ENCODE data around the gene ZCCHC8.
"Not testable (repeated sequence)": the region's sequence is repeated elsewhere in the genome, so short reads cannot be mapped to it uniquely, and the experiment has no call there.

The ZCCHC8 gene

DNA sequence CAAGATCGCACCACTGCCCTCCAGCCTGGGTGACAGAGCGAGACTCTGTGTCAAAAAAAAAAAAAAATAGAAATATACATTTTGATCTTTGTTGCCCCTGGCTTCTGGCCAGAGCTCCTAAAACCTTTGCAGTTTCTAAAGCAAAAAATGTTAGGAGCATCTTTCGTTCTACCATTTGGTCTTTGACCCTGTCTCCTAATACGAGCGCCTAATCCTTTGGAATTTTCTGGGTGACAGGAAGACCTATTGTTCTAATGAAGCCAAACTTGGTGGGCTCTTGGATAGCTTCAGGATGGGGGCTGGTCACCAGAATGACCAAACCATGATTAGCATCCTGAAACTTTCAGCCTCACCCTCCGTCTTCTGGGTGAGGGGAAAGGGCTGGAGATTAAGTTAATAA is 46.0 kb downstream of the ZCCHC8 start:
- H3K4me1 Mint-ChIP-seq (ENCODE audit: low read depth in 2 of 2) = peaks cover 21 to 24% of the 10 kb centered on the region in 2 donors
- H3K9me3 Mint-ChIP-seq = no peaks in the 10 kb centered on the region
- no peak overlapping the region for H3K4me3 Mint-ChIP-seq
- no peak for DNase-seq
- peak overlapping the region in 1 of 2 donors; percentile 71 for H3K27ac Mint-ChIP-seq
- no peaks in the 10 kb centered on the region for H3K27me3 Mint-ChIP-seq
- peaks cover 14% of the 10 kb centered on the region for H3K36me3 Mint-ChIP-seq (ENCODE audit: insufficient read depth)
- ATAC-seq (replicated peaks) = no peak

GRCh38 chr12:122454250-122454721 is 46.4 kb downstream of the ZCCHC8 start:
- no peaks in the 10 kb centered on the region for H3K27me3 Mint-ChIP-seq
- ATAC-seq (replicated peaks) (no peak), DNase-seq (no peak)
- H3K27ac Mint-ChIP-seq = peak overlapping the region; percentile 95 to 97
- H3K9me3 Mint-ChIP-seq = no peaks in the 10 kb centered on the region
- peaks cover 21 to 24% of the 10 kb centered on the region in 2 donors for H3K4me1 Mint-ChIP-seq (ENCODE audit: low read depth in 2 of 2)
- H3K4me3 Mint-ChIP-seq = peak overlapping the region in 1 of 2 donors; percentile 62
- H3K36me3 Mint-ChIP-seq (ENCODE audit: insufficient read depth) = peaks cover 14% of the 10 kb centered on the region

- Mint-ChIP-seq H3K4me1 (ENCODE audit: low read depth in 2 of 2) (peaks cover 19 to 24% of the 10 kb centered on the region in 2 donors), H3K36me3 (ENCODE audit: insufficient read depth) (peaks cover 14% of the 10 kb centered on the region), H3K27me3 (no peaks in the 10 kb centered on the region), H3K27ac (peak overlapping the region; percentile 95 to 97), H3K4me3 (peak overlapping the region; percentile 62 to 78), H3K9me3 (no peaks in the 10 kb centered on the region)
- ATAC-seq (replicated peaks) (peak; percentile 2), DNase-seq (no peak)
Observed at GRCh38 chr12:122452701-122453285, 47.9 kb downstream of the ZCCHC8 start.

- ATAC-seq (replicated peaks) (no peak), DNase-seq (no peak)
- H3K9me3 Mint-ChIP-seq = no peaks in the 10 kb centered on the region
- peaks cover 15 to 19% of the 10 kb centered on the region in 2 donors for H3K4me1 Mint-ChIP-seq (ENCODE audit: low read depth in 2 of 2)
- peaks cover 0 to 9% of the 10 kb centered on the region in 2 donors for H3K27me3 Mint-ChIP-seq
- H3K36me3 Mint-ChIP-seq (ENCODE audit: insufficient read depth) = peaks cover 12% of the 10 kb centered on the region
- no peak overlapping the region for H3K4me3 Mint-ChIP-seq
- H3K27ac Mint-ChIP-seq = no peak overlapping the region
Observed at GRCh38 chr12:122449317-122449716, 51.4 kb downstream of the ZCCHC8 start.

- not testable (repeated sequence) for H3K27me3 Mint-ChIP-seq
Observed at GRCh38 chr12:122447825-122448224, 52.9 kb downstream of the ZCCHC8 start.

DNA sequence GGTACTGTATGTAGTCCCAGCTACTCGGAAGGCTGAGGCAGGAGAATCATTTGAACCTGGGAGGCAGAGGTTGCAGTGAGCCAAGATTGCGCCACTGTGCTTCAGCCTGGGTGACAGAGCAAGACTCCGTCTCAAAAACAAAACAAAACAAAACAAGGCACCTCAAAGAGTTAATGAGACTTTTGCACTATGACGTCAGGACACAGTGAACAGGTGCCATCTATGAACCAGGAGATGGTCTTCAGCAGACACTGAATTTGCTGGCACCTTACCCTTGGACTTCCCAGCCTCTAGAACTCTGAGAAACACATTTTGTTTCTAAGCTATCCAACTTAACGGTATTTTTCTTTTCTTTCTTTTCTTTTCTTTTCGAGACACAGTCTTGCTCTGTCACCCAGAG is 54.3 kb downstream of the ZCCHC8 start:
- not testable (repeated sequence) for H3K4me1 Mint-ChIP-seq (ENCODE audit: low read depth in 2 of 2); H3K9me3 Mint-ChIP-seq; H3K4me3 Mint-ChIP-seq; DNase-seq; ATAC-seq (replicated peaks); H3K27me3 Mint-ChIP-seq; H3K27ac Mint-ChIP-seq; H3K36me3 Mint-ChIP-seq (ENCODE audit: insufficient read depth)

More at GRCh38 chr12:122447825-122448224, 52.9 kb downstream of the ZCCHC8 start:
- not testable (repeated sequence) for ATAC-seq (replicated peaks); DNase-seq; H3K9me3 Mint-ChIP-seq; H3K27ac Mint-ChIP-seq; H3K36me3 Mint-ChIP-seq (ENCODE audit: insufficient read depth); H3K4me1 Mint-ChIP-seq (ENCODE audit: low read depth in 2 of 2); H3K4me3 Mint-ChIP-seq

DNA sequence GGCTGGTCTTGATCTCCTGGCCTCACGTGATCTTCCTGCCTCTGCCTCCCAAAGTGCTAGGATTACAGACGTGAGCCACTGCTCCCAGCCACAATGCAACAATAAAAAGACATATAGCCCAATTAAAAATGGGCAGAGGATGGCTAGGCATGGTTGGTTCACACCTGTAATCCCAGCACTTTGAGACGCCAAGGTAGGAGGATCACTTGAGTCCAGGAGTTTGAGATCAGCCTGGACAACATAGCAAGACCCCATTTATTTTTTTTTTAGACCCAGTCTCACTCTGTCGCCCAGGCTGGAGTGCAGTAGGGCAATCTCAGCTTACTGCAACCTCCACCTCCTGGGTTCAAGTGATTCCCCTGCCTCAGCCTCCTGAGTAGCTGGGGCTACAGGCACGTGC is 56.7 kb downstream of the ZCCHC8 start:
- not testable (repeated sequence) for H3K27me3 Mint-ChIP-seq; H3K9me3 Mint-ChIP-seq; H3K4me3 Mint-ChIP-seq; DNase-seq; ATAC-seq (replicated peaks); H3K27ac Mint-ChIP-seq; H3K4me1 Mint-ChIP-seq (ENCODE audit: low read depth in 2 of 2); H3K36me3 Mint-ChIP-seq (ENCODE audit: insufficient read depth)

- H3K27me3 Mint-ChIP-seq = not testable (repeated sequence)
Observed at GRCh38 chr12:122438822-122439221, 61.9 kb downstream of the ZCCHC8 start.

DNA sequence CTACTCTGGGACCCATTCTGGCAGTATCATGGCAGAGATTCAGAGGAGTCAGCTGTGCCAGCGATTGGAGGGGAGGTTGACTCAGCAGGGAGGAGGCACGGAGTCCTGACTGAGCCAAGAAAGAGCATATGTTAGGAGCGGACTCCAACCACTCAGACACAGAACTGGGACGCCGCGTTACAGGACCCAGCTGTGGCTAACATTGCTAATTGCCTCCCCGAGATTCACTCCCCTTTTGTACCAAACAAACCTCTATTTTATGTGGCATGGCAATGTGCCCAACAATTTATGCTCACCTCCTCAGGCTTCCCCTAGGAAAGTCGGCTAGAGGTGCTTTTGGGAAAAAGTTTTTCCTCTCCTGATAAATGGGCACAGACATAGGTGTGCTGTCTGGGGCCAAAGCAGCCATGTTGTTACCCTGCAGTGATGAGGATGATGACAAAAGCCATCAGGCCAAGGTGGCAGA is 63.0 kb downstream of the ZCCHC8 start:
- no peak overlapping the region for H3K27ac Mint-ChIP-seq
- no peak overlapping the region for H3K4me3 Mint-ChIP-seq
- no peaks in the 10 kb centered on the region for H3K4me1 Mint-ChIP-seq (ENCODE audit: low read depth in 2 of 2)
- no peaks in the 10 kb centered on the region for H3K27me3 Mint-ChIP-seq
- no peaks in the 10 kb centered on the region for H3K36me3 Mint-ChIP-seq (ENCODE audit: insufficient read depth)
- ATAC-seq (replicated peaks) (no peak), DNase-seq (no peak)
- no peaks in the 10 kb centered on the region for H3K9me3 Mint-ChIP-seq

More at GRCh38 chr12:122438822-122439221, 61.9 kb downstream of the ZCCHC8 start:
- not testable (repeated sequence) for DNase-seq; ATAC-seq (replicated peaks); H3K27ac Mint-ChIP-seq; H3K9me3 Mint-ChIP-seq; H3K4me3 Mint-ChIP-seq; H3K36me3 Mint-ChIP-seq (ENCODE audit: insufficient read depth); H3K4me1 Mint-ChIP-seq (ENCODE audit: low read depth in 2 of 2)

DNA sequence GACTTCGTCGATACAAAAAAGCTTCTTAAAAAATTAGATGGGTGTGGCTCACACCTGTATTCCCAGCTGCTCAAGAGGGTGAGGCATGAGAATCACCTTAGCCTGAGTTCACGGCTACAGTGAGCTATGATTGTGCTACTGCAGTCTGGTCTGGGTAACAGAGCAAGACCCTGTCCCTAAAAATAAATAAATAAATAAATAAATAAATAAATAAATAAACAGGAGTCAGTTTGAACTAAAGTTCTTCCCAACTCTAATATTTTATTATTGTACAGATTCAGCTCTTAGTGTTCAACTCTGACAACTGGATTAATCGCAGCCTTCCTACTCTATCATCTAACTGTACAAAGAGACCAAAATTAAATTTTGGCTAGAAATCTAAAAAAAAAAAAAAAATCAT is 65.5 kb downstream of the ZCCHC8 start:
- ATAC-seq (replicated peaks) (no peak), DNase-seq (no peak)
- no peak overlapping the region for H3K4me3 Mint-ChIP-seq
- no peak overlapping the region for H3K27ac Mint-ChIP-seq
- no peaks in the 10 kb centered on the region for H3K36me3 Mint-ChIP-seq (ENCODE audit: insufficient read depth)
- H3K9me3 Mint-ChIP-seq = no peaks in the 10 kb centered on the region
- H3K4me1 Mint-ChIP-seq (ENCODE audit: low read depth in 2 of 2) = no peaks in the 10 kb centered on the region
- no peaks in the 10 kb centered on the region for H3K27me3 Mint-ChIP-seq

DNA sequence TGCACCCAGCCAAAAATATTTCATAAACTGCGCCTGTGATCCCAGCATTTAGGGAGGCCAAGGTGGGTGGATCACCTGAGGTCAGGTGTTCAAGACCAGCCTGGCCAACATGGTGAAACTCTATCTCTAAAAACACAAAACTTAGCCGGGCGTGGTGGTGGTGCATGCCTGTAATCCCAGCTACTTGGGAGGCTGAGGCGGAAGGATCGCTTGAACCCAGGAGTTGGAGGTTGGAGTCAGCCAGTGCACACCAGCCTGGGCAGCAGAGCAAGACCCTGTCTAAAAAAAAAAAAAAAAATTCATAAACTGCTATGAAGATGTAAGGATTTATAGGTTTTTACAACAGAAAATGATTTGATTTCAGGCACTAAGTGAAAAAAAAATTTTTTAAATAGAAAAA is 71.7 kb downstream of the ZCCHC8 start:
- not testable (repeated sequence) for DNase-seq; H3K27ac Mint-ChIP-seq; H3K36me3 Mint-ChIP-seq (ENCODE audit: insufficient read depth); H3K4me3 Mint-ChIP-seq; ATAC-seq (replicated peaks); H3K27me3 Mint-ChIP-seq; H3K9me3 Mint-ChIP-seq; H3K4me1 Mint-ChIP-seq (ENCODE audit: low read depth in 2 of 2)

DNA sequence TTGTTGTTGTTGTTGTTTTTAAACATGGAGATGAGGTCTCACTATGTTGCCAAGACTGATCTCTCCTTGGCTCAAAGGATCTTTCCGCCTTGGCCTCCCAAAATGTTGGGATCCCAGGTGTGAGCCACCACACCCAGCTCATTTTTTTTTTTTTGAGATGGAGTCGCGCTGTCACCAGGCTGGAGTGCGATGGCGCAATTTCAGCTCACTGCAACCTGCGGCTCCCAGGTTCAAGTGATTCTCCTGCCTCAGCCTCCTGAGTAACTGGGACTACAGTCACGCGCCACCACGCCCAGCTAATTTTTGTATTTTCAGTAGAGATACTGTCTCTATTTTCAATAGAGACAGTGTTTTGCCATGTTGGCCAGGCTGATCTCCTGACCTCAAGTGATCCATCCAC is 73.3 kb downstream of the ZCCHC8 start:
- Mint-ChIP-seq H3K36me3 (ENCODE audit: insufficient read depth) (peaks cover 4% of the 10 kb centered on the region), H3K9me3 (no peaks in the 10 kb centered on the region), H3K4me1 (ENCODE audit: low read depth in 2 of 2) (peaks cover 8 to 11% of the 10 kb centered on the region in 2 donors), H3K27me3 (no peaks in the 10 kb centered on the region), H3K4me3 (no peak overlapping the region), H3K27ac (no peak overlapping the region)
- ATAC-seq (replicated peaks) (no peak), DNase-seq (no peak)

GRCh38 chr12:122423258-122424165 is 77.2 kb downstream of the ZCCHC8 start:
- DNase-seq = no peak
- Mint-ChIP-seq H3K27ac (peak overlapping the region; percentile 88), H3K36me3 (ENCODE audit: insufficient read depth) (peaks cover 4% of the 10 kb centered on the region), H3K27me3 (no peaks in the 10 kb centered on the region), H3K9me3 (no peaks in the 10 kb centered on the region), H3K4me3 (peak overlapping the region; percentile 85 to 89), H3K4me1 (ENCODE audit: low read depth in 2 of 2) (peaks cover 14 to 20% of the 10 kb centered on the region in 2 donors)
- ATAC-seq (replicated peaks) = no peak

Measured in effector memory CD8-positive, alpha-beta T cell (primary cell).